Esophagus muscularis mucosa (tissue), 3 donors: ENCODE data around the gene ATP1A4.

Experiments used
- CTCF ChIP-seq, 3 experiments: fragments of 200-600 bp in 2 of 3; fragments of 450-650 bp in 1 of 3; sonication (generic) in 2 of 3; IDR thresholded peaks; one replicate each; pipeline ENCODE4 v1.5.1; 2017 to 2019; ENCODE audit warnings: antibody characterized with exemption in 3 of 3, mild to moderate bottlenecking in 2 of 3, moderate library complexity in 1 of 3
- POLR2A ChIP-seq: fragments of 450-650 bp; IDR thresholded peaks from one replicate; pipeline ENCODE4 v1.6.1; 2017; ENCODE audit warnings: antibody characterized with exemption, moderate library complexity, mild to moderate bottlenecking, low read depth
- POLR2AphosphoS5 ChIP-seq, 2 donors: sonication (generic); formaldehyde crosslinking; IDR thresholded peaks; one replicate each; pipeline ENCODE4 v1.6.1; 2017; ENCODE audit warnings: antibody characterized with exemption in 2 of 2

DNA sequence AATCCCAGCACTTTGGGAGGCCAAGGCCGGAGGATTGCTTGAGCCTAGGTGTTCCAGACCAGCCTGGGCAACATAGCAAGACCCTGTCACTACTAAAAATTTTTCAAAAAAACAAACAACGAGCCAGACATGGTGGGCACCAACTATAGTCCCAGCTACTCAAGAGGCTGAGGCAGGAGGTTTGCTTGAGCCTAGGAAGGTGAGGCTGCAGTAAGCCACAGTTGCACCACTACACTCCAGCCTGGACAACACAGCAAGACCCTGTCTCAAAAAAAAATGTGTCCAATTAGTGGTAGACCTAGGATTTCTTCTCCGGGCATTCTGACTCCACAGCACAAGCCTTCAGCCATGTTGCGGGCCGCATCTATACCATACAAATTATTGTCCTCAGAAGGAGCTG lies 46.2 kb upstream of the ATP1A4 start:
- TF ChIP-seq POLR2A (no peak), CTCF (IDR thresholded peaks at IDR 0.05) (no peak), POLR2AphosphoS5 (IDR thresholded peaks at IDR 0.05) (no peak)
